GM12865 (cell line): ENCODE data around the gene TTF1.

Experiments
- DNase-seq: peaks from one replicate; pipeline ENCODE4 v3.0.0; 2010; ENCODE audit warnings: low read depth
- H3K4me3 ChIP-seq: 2 replicates; pipeline ENCODE4 v1.5.1; 2011; ENCODE audit warnings: mild to moderate bottlenecking, low read depth, low read length, control low read depth
- CTCF ChIP-seq: IDR thresholded peaks from 2 replicates; pipeline ENCODE4 v1.5.1; 2011; ENCODE audit warnings: low read length, control low read depth, low read depth, inconsistent platforms; ENCODE audit not compliant: insufficient read depth; ENCODE audit errors: missing control alignments

TTF1 gene

GRCh38 chr9:132356324-132356924 is 50.2 kb downstream of the TTF1 start:
- TF ChIP-seq CTCF: no peak
- no peak for DNase-seq
- no peak overlapping the region for H3K4me3 ChIP-seq

GRCh38 chr9:132354637-132355355 is 51.8 kb downstream of the TTF1 start, which contains the start of gene SETX:
SETX (minus strand) TSS chr9:132354986; CDS start chr9:132349428, 5,558 bp downstream.
- no peak for TF ChIP-seq CTCF
- peak within 1 kb of the TSS; percentile 88 for H3K4me3 ChIP-seq
- peak; percentile 99 for DNase-seq

- DNase-seq: peak; percentile 37
- peak overlapping the region; percentile 88 for H3K4me3 ChIP-seq
- no peak for TF ChIP-seq CTCF
These were observed 55.1 kb downstream of the TTF1 start for GRCh38 chr9:132351404-132352045.

GRCh38 chr9:132350861-132351315 is 55.8 kb downstream of the TTF1 start:
- TF ChIP-seq CTCF: no peak
- H3K4me3 ChIP-seq: peak overlapping the region; percentile 88
- peak; percentile 79 for DNase-seq

- no peak for TF ChIP-seq CTCF
These were observed 58.0 kb downstream of the TTF1 start for GRCh38 chr9:132348676-132349075.

GRCh38 chr9:132346177-132346576 is 60.5 kb downstream of the TTF1 start:
- no peak overlapping the region for H3K4me3 ChIP-seq
- TF ChIP-seq CTCF: no peak
- no peak for DNase-seq

More at GRCh38 chr9:132348676-132349075, 58.0 kb downstream of the TTF1 start:
- DNase-seq: no peak
- H3K4me3 ChIP-seq: no peak overlapping the region
